GM08714 (cell line): ENCODE measurements around the gene GPR160.
"Not testable (repeated sequence)": the region's sequence is repeated elsewhere in the genome, so short reads cannot be mapped to it uniquely, and the experiment has no call there.

Source experiments
- H3K4me3 ChIP-seq: fragments of 200-500 bp; sonication (Bioruptor generic); 2 replicates; pipeline ENCODE4 v1.5.1; 2014; ENCODE audit warnings: mild to moderate bottlenecking, low read length, inconsistent platforms
- ZNF274 ChIP-seq: IDR thresholded peaks from 2 replicates; pipeline ENCODE4 v1.6.1; 2012; ENCODE audit warnings: mild to moderate bottlenecking, low read depth, low read length

Gene GPR160

GRCh38 chr3:170096342-170096741 lies 58.5 kb downstream of the GPR160 start:
- H3K4me3 ChIP-seq = no peak overlapping the region
- no peak for TF ChIP-seq ZNF274

- TF ChIP-seq ZNF274 = no peak
- no peak overlapping the region for H3K4me3 ChIP-seq
These were observed 61.0 kb downstream of the GPR160 start for GRCh38 chr3:170098753-170099152.

DNA sequence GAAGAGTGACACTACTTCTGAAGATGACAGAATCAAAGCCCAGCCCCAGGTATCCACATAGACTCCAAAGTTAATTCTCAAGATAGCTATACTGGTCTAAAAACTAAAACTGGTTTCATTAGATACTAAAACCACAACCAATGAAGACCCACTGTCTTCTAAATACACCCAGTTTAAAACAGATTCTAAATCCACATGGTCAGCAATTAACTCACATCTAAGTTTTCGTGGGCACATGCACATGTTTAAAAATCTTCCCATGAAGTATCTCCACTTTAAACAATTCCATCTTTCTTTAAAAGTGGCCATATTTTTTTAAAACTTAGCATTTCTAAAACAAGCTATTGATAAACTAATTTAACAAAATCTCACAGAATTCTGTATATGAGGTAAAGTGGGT lies 63.1 kb downstream of the GPR160 start:
- H3K4me3 ChIP-seq = no peak overlapping the region
- no peak for TF ChIP-seq ZNF274

- no peak overlapping the region for H3K4me3 ChIP-seq
- no peak for TF ChIP-seq ZNF274
These were observed 64.6 kb downstream of the GPR160 start for GRCh38 chr3:170102431-170102830.

DNA sequence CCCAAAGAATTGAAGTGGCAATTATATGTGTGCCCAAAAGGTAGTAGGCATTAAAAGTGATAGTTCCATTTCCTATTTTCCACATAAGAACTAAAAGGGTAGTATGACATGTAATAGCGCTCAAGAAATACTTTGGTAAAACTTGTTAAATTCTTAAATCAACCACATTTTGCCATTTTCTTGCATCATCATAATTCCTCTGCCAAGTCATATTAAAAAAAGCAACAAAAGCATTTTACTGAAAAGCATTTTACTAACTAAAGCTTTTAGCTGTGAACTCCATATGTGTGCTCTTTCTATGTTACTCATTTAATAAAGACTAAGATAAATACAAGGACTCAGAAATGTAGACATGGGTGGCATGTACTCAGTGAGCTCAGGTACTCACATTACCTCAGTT lies 70.1 kb downstream of the GPR160 start:
- no peak for TF ChIP-seq ZNF274
- no peak overlapping the region for H3K4me3 ChIP-seq

- no peak for TF ChIP-seq ZNF274
- no peak overlapping the region for H3K4me3 ChIP-seq
These were observed 71.2 kb downstream of the GPR160 start for GRCh38 chr3:170108955-170109354.

DNA sequence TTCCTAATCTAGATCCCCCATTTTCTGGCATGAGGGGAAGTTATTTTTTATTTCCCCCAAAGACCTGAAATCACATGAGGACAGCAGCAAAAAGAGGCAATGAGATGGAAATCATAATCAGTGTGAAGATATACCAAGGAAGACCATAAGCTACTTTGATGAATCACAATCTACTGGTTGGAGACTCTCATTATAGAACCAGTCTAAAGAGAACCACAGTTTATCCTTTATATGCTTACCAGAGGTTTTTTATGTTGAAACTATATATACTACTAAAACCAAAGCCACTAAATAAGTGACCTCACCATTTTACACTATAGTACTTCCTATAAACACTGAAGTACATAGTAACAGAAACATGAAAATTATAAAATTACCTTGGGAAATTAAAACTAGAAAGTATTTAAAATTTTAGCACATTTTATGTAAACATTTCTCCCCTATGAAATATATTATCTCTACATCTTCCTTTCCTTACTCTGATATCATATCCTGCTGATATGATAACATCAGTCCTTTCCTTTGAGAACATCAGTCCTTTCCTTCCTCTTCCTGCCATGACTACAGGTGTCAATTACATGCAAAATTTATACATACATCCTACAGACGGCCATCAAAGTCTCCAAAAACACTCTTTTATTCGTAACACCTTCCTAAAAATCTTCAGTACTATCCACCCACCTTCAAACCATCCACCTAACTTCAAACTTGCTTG lies 71.9 kb downstream of the GPR160 start:
- no peak for TF ChIP-seq ZNF274
- H3K4me3 ChIP-seq = no peak overlapping the region

DNA sequence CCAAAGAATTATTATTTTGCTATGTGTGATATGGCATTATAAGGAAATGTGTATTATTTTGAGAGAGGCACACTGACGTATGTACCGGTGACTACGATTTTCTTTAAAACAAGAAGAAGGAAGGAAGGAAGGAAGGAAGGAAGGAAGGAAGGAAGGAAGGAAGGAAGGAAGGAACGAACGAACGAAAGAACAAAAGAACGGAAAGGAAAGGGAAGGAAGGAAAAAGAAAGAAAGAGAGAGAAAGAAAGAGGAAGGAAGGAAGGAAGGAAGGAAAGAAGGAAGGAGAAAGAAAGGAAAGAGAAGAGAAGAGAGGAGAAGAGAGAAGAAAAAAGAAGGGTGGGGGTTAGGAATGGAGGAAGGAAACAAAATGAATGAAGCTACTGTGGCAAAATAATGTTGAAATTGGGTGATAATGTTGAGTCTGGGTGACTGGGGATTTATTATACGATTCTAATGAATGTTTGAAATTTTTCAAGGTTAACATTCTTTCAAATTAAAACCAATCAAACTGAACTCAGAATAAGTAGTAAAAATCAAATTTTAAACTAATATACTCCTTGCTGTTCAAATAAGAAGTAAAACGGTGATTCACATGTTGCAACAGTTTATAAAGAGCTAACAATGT lies 73.5 kb downstream of the GPR160 start:
- no peak for TF ChIP-seq ZNF274
- H3K4me3 ChIP-seq = no peak overlapping the region

- H3K4me3 ChIP-seq = not testable (repeated sequence)
These were observed 76.4 kb downstream of the GPR160 start for GRCh38 chr3:170114165-170114564.

DNA sequence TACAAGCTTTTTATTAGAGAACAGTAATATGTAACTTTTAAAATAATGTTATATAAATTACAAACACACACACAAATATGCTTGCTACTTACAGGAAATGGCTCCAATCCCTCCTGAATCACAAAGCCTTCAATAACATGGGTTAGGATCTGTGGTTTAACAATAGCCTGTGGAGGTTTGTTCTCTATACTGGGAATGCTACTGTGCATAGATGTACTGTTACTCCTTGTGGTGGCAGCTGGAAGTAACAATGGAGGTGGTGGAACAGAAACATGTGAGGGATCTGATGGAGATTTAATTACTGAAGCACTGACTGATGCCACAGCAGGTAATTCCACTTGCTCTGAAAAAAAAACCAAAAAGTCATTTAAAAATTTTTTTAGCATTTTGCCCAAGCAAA lies 79.3 kb downstream of the GPR160 start:
- no peak overlapping the region for H3K4me3 ChIP-seq
- no peak for TF ChIP-seq ZNF274

- TF ChIP-seq ZNF274 = no peak
- peak overlapping the region; percentile 8; the same call in 1 of the 2 replicates for H3K4me3 ChIP-seq
These were observed 90.6 kb downstream of the GPR160 start for GRCh38 chr3:170128259-170128976.

DNA sequence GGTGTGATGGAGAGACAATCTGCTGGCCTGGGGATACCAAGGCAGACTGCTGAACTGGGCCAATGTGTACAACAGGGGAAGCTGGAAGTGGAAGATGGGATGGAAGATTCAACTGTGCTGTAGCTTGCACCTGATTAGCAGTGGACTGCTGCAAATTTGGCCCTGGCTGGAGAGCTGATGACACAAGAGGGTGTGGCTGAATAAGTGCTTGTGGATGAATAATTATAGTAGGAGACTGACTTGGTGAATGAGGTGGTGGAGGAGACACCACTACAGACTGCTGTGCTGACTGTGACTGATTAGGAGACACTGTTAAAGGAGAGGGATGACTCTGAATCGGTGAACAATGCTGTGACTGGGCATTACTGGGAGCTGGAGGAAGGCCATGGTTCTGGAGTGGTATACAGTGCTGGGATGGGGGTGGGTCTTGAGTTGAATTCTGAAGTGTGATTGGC lies 91.2 kb downstream of the GPR160 start:
- H3K4me3 ChIP-seq = peak overlapping the region; percentile 8; the same call in 1 of the 2 replicates
- no peak for TF ChIP-seq ZNF274

DNA sequence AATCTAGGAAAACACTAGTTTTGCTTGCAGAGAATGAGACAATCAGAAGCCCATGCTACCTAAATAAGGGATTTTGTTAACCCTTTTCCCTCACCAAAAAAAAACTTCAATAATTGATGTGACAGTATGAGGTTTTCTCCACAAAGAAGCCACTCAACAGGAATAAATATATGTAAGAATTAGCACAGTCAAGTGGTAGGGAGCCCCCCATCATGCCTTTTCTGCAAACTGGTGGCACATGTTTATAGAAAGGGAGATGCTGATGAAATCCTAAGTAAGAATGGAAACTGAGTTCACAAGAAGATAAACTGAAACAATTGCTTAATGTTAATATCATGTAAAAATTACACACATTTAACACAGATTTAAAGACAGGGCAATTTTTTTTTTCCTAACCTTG lies 92.7 kb downstream of the GPR160 start:
- H3K4me3 ChIP-seq = no peak overlapping the region
- no peak for TF ChIP-seq ZNF274

GRCh38 chr3:170132335-170132734 lies 94.5 kb downstream of the GPR160 start:
- no peak overlapping the region for H3K4me3 ChIP-seq
- no peak for TF ChIP-seq ZNF274
